ENCODE results near the gene GSTA2.

GSTA2 gene

GRCh38 chr6:52736145-52736544 is 27.1 kb downstream of the GSTA2 start:
- Histone ChIP-seq H3K79me2 (ENCODE audit: insufficient read depth, low read length) (no peaks in the 10 kb centered on the region), H3K4me2 (ENCODE audit: insufficient read depth, low read length) (no peak overlapping the region), H3K27me3 (ENCODE audit: insufficient read depth, low read length, poor library complexity) (no peaks in the 10 kb centered on the region), H3K36me3 (ENCODE audit: insufficient read depth, low read length) (no peaks in the 10 kb centered on the region), H4K20me1 (ENCODE audit: insufficient read depth, low read length) (no peaks in the 10 kb centered on the region), H3K9ac (ENCODE audit: low read depth, low read length) (no peak overlapping the region), H3K9me3 (ENCODE audit: insufficient read depth, low read length, severe bottlenecking) (no peaks in the 10 kb centered on the region), H3K4me3 (ENCODE audit: low read depth in 1 of 2, low read length in 2 of 2) (no peak overlapping the region), H2AFZ (ENCODE audit: low read depth, low read length) (no peak overlapping the region), H3K4me1 (ENCODE audit: insufficient read depth, low read length) (no peaks in the 10 kb centered on the region), H3K27ac (ENCODE audit: low read length) (no peak overlapping the region)
- TF ChIP-seq EZH2 (IDR thresholded peaks at IDR 0.05; ENCODE audit: borderline replicate concordance, low read depth, low read length, severe bottlenecking) (no peak), CTCF (IDR thresholded peaks at IDR 0.05; ENCODE audit: borderline replicate concordance, extremely low read depth, low read length, poor library complexity, severe bottlenecking) (no peak)
- ATAC-seq (ENCODE audit: insufficient read depth, low read depth) (no peak), DNase-seq (no peak)

GRCh38 chr6:52735071-52735470 is 28.2 kb downstream of the GSTA2 start:
- H3K9me3 ChIP-seq (ENCODE audit: insufficient read depth, low read length, severe bottlenecking) = no peaks in the 10 kb centered on the region
- no peaks in the 10 kb centered on the region for H3K79me2 ChIP-seq (ENCODE audit: insufficient read depth, low read length)
- no peak overlapping the region for H3K4me2 ChIP-seq (ENCODE audit: insufficient read depth, low read length)
- H3K4me3 ChIP-seq (ENCODE audit: low read depth in 1 of 2, low read length in 2 of 2) = no peak overlapping the region
- no peak overlapping the region for H3K27ac ChIP-seq (ENCODE audit: low read length)
- no peak for TF ChIP-seq EZH2 (IDR thresholded peaks at IDR 0.05; ENCODE audit: borderline replicate concordance, low read depth, low read length, severe bottlenecking)
- TF ChIP-seq CTCF (IDR thresholded peaks at IDR 0.05; ENCODE audit: borderline replicate concordance, extremely low read depth, low read length, poor library complexity, severe bottlenecking) = no peak
- ATAC-seq (ENCODE audit: insufficient read depth, low read depth) (no peak), DNase-seq (no peak)
- H3K9ac ChIP-seq (ENCODE audit: low read depth, low read length) = no peak overlapping the region
- no peak overlapping the region for H2AFZ ChIP-seq (ENCODE audit: low read depth, low read length)
- H4K20me1 ChIP-seq (ENCODE audit: insufficient read depth, low read length) = no peaks in the 10 kb centered on the region
- H3K4me1 ChIP-seq (ENCODE audit: insufficient read depth, low read length) = no peaks in the 10 kb centered on the region
- H3K27me3 ChIP-seq (ENCODE audit: insufficient read depth, low read length, poor library complexity) = no peaks in the 10 kb centered on the region
- no peaks in the 10 kb centered on the region for H3K36me3 ChIP-seq (ENCODE audit: insufficient read depth, low read length)

DNA sequence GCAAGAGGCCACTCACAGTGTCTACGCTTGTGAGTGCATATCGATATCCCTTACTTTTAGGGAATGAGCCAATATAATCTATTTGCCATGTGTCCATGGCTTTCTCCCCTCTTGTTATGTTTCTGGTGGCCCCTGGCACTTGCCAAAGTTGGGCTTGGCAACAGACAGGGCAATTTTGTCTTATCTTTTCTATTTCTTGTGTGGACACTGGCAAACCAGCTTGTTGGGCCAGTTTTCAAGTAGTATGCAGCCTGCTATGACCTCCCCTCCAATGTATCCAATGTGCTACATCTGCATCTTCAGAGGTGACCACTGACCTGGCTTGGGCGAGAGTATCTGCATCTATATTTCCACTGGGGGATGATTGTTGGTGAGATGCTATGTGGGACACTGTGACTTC is 29.2 kb downstream of the GSTA2 start:
- Histone ChIP-seq H2AFZ (ENCODE audit: low read depth, low read length) (no peak overlapping the region), H3K79me2 (ENCODE audit: insufficient read depth, low read length) (no peaks in the 10 kb centered on the region)
- TF ChIP-seq EZH2 (IDR thresholded peaks at IDR 0.05; ENCODE audit: borderline replicate concordance, low read depth, low read length, severe bottlenecking) (no peak), CTCF (IDR thresholded peaks at IDR 0.05; ENCODE audit: borderline replicate concordance, extremely low read depth, low read length, poor library complexity, severe bottlenecking) (no peak)

GRCh38 chr6:52733172-52733571 is 30.1 kb downstream of the GSTA2 start:
- H3K4me2 ChIP-seq (ENCODE audit: insufficient read depth, low read length) = no peak overlapping the region
- no peaks in the 10 kb centered on the region for H3K4me1 ChIP-seq (ENCODE audit: insufficient read depth, low read length)
- H4K20me1 ChIP-seq (ENCODE audit: insufficient read depth, low read length) = no peaks in the 10 kb centered on the region
- H3K79me2 ChIP-seq (ENCODE audit: insufficient read depth, low read length) = no peaks in the 10 kb centered on the region
- ATAC-seq (ENCODE audit: insufficient read depth, low read depth) (no peak), DNase-seq (no peak)
- TF ChIP-seq EZH2 (IDR thresholded peaks at IDR 0.05; ENCODE audit: borderline replicate concordance, low read depth, low read length, severe bottlenecking) (no peak), CTCF (IDR thresholded peaks at IDR 0.05; ENCODE audit: borderline replicate concordance, extremely low read depth, low read length, poor library complexity, severe bottlenecking) (no peak)
- no peak overlapping the region for H3K9ac ChIP-seq (ENCODE audit: low read depth, low read length)
- H3K27me3 ChIP-seq (ENCODE audit: insufficient read depth, low read length, poor library complexity) = no peaks in the 10 kb centered on the region
- H3K4me3 ChIP-seq (ENCODE audit: low read depth in 1 of 2, low read length in 2 of 2) = no peak overlapping the region
- no peak overlapping the region for H3K27ac ChIP-seq (ENCODE audit: low read length)
- H3K9me3 ChIP-seq (ENCODE audit: insufficient read depth, low read length, severe bottlenecking) = no peaks in the 10 kb centered on the region
- no peaks in the 10 kb centered on the region for H3K36me3 ChIP-seq (ENCODE audit: insufficient read depth, low read length)
- H2AFZ ChIP-seq (ENCODE audit: low read depth, low read length) = no peak overlapping the region

More for the DNA sequence above, 29.2 kb downstream of the GSTA2 start:
- no peaks in the 10 kb centered on the region for H4K20me1 ChIP-seq (ENCODE audit: insufficient read depth, low read length)
- no peak overlapping the region for H3K4me3 ChIP-seq (ENCODE audit: low read depth in 1 of 2, low read length in 2 of 2)
- no peak overlapping the region for H3K9ac ChIP-seq (ENCODE audit: low read depth, low read length)
- H3K27me3 ChIP-seq (ENCODE audit: insufficient read depth, low read length, poor library complexity) = no peaks in the 10 kb centered on the region
- DNase-seq = no peak
- no peaks in the 10 kb centered on the region for H3K36me3 ChIP-seq (ENCODE audit: insufficient read depth, low read length)
- H3K9me3 ChIP-seq (ENCODE audit: insufficient read depth, low read length, severe bottlenecking) = no peaks in the 10 kb centered on the region
- no peak for ATAC-seq (ENCODE audit: insufficient read depth, low read depth)
- no peaks in the 10 kb centered on the region for H3K4me1 ChIP-seq (ENCODE audit: insufficient read depth, low read length)
- no peak overlapping the region for H3K4me2 ChIP-seq (ENCODE audit: insufficient read depth, low read length)
- no peak overlapping the region for H3K27ac ChIP-seq (ENCODE audit: low read length)
